Fibroblast of the aortic adventitia (primary cell): ENCODE data around the gene IFT20. TPM values are rescaled to one million over a fixed set of nuclear protein-coding genes. Genes with fewer than 3 reads are reported as not detected.

ENCODE experiments used
- DNase-seq: peaks from one replicate; pipeline ENCODE4 v3.0.0-alpha.2; 2010; ENCODE audit warnings: low read depth
- H3K4me3 ChIP-seq: 2 replicates; pipeline ENCODE4 v1.5.1; 2011; ENCODE audit warnings: low read depth, mild to moderate bottlenecking, control low read depth, low read length, moderate library complexity
- CTCF ChIP-seq: IDR thresholded peaks from 2 replicates; pipeline ENCODE4 v1.5.1; 2011; ENCODE audit warnings: mild to moderate bottlenecking, low read length, control low read depth, inconsistent platforms; ENCODE audit not compliant: insufficient read depth
- total RNA-seq: library from RNA; depleted of rRNA; stranded (reverse); fragments of >200 nt; gene quantifications from 2 replicates; pipeline ENCODE4 v1.2.3, GENCODE V29; 2012; ENCODE audit warnings: low replicate concordance

The IFT20 gene
- total RNA-seq, 1 donor: 59.8 TPM

GRCh38 chr17:28372203-28372944 lies 37.1 kb upstream of the IFT20 start:
- H3K4me3 ChIP-seq: peak overlapping the region; percentile 71
- peak; percentile 31 for DNase-seq
- TF ChIP-seq CTCF: no peak

- peak within 1 kb of the TSS; percentile 71 for H3K4me3 ChIP-seq
- TF ChIP-seq CTCF: no peak
- DNase-seq: peak; percentile 82
Observed at GRCh38 chr17:28371245-28372202, 36.3 kb upstream of the IFT20 start, which contains the start of gene SARM1. Gene SARM1, plus strand, starts transcription at chr17:28371694. Its CDS starts 339 bp downstream, at chr17:28372033.

- TF ChIP-seq CTCF: no peak
- H3K4me3 ChIP-seq: peak overlapping the region; percentile 71
- DNase-seq: no peak
Observed at GRCh38 chr17:28370744-28371103, 35.5 kb upstream of the IFT20 start.

- DNase-seq: peak; percentile 76
Observed at GRCh38 chr17:28370035-28370743, 34.9 kb upstream of the IFT20 start, which contains the start of gene VTN. Gene VTN, minus strand, starts transcription at chr17:28370307. Its CDS starts 104 bp downstream, at chr17:28370203.

GRCh38 chr17:28369684-28370034 lies 34.4 kb upstream of the IFT20 start:
- TF ChIP-seq CTCF: no peak
- no peak overlapping the region for H3K4me3 ChIP-seq
- DNase-seq: no peak

More at GRCh38 chr17:28370035-28370743, 34.9 kb upstream of the IFT20 start, which contains the start of gene VTN:
- H3K4me3 ChIP-seq: peak within 1 kb of the TSS; percentile 71
- TF ChIP-seq CTCF: peak; percentile 3

- no peak for TF ChIP-seq CTCF
- no peak for DNase-seq
- no peak overlapping the region for H3K4me3 ChIP-seq
Observed at GRCh38 chr17:28368915-28369683, 33.8 kb upstream of the IFT20 start.
